ENCODE data around the gene FOXO1.

DNA sequence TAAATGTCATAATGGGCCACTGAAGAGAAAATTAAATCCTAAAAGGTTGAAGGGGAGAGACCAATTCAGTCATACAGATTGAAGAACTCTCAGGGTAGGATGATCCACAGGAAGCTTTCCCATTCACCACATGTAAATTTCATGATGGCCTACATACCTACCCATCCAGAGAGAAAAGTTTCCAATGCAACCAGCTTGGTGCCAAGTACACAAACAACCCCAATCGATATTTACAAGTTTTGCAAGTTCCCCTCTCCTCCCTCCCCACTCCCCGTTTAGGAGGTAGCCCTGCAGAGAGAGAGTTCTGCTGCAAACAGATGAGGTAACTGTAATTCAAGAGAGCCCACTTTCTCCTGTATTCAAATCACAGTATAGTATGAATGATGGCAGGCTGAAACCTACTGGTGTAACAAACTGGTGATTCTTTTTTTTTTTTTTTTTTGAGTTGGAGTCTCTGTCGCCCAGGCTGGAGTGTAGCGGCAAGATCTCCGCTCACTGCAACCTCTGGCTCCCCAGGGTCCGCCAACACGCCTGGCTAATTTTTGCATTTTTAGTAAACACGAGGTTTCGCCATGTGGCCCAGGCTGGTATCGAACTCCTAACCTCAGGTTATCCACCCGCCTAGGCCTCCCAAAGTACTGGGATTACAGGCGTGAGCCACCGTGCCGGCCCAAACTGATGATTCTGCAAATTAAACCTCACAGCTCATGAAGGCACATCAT is 14.4 kb downstream of the FOXO1 start:
- TF ChIP-seq, protein P1, sequence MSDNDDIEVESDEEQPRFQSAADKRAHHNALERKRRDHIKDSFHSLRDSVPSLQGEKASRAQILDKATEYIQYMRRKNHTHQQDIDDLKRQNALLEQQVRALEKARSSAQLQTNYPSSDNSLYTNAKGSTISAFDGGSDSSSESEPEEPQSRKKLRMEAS (IDR thresholded peaks at IDR 0.05), result no peak
- TF ChIP-seq, protein P2, sequence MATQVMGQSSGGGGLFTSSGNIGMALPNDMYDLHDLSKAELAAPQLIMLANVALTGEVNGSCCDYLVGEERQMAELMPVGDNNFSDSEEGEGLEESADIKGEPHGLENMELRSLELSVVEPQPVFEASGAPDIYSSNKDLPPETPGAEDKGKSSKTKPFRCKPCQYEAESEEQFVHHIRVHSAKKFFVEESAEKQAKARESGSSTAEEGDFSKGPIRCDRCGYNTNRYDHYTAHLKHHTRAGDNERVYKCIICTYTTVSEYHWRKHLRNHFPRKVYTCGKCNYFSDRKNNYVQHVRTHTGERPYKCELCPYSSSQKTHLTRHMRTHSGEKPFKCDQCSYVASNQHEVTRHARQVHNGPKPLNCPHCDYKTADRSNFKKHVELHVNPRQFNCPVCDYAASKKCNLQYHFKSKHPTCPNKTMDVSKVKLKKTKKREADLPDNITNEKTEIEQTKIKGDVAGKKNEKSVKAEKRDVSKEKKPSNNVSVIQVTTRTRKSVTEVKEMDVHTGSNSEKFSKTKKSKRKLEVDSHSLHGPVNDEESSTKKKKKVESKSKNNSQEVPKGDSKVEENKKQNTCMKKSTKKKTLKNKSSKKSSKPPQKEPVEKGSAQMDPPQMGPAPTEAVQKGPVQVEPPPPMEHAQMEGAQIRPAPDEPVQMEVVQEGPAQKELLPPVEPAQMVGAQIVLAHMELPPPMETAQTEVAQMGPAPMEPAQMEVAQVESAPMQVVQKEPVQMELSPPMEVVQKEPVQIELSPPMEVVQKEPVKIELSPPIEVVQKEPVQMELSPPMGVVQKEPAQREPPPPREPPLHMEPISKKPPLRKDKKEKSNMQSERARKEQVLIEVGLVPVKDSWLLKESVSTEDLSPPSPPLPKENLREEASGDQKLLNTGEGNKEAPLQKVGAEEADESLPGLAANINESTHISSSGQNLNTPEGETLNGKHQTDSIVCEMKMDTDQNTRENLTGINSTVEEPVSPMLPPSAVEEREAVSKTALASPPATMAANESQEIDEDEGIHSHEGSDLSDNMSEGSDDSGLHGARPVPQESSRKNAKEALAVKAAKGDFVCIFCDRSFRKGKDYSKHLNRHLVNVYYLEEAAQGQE (IDR thresholded peaks at IDR 0.05; ENCODE audit: low read depth), result no peak
